ENCODE measurements around the gene ZNF280A. TPM values are rescaled to one million over a fixed set of nuclear protein-coding genes. Genes with fewer than 3 reads are reported as not detected.
"Not testable (repeated sequence)": the region's sequence is repeated elsewhere in the genome, so short reads cannot be mapped to it uniquely, and the experiment has no call there.

The ZNF280A gene
- total RNA-seq, 2 donors from 2014 or later, result not detected

DNA sequence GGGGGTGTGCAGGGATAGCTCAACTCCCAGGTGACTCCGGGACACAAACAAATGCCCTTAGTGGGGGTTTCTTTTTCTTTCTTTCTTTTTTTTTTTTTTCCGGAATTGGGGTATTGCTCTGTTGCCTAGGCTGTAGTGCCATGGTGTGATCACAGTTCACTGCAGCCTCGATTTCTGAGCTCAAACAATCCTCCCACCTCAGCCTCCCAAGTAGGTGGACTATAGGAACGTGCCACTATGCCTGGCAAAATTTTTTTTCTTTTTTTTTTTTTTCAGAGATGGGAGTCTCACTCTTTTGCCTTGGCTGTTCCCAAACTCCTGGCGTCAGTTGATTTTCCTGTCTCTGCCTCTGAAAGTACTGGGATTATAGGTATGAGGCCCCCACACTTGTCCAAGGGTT is 13.8 kb upstream of the ZNF280A start:
- no peaks in the 10 kb centered on the region for H3K9me3 Mint-ChIP-seq
- no peak overlapping the region for H3K4me3 Mint-ChIP-seq
- DNase-seq, result no peak
- no peak overlapping the region for H3K27ac Mint-ChIP-seq
- no peaks in the 10 kb centered on the region for H3K4me1 Mint-ChIP-seq (ENCODE audit: low read depth)
- H3K27me3 Mint-ChIP-seq (ENCODE audit: low read depth), result no peaks in the 10 kb centered on the region
- no peak for ATAC-seq (replicated peaks in 1 of 2)
- no peaks in the 10 kb centered on the region for H3K36me3 Mint-ChIP-seq (ENCODE audit: insufficient read depth in 2 of 2)

- Mint-ChIP-seq H3K9me3 (no peaks in the 10 kb centered on the region), H3K36me3 (ENCODE audit: insufficient read depth in 2 of 2) (no peaks in the 10 kb centered on the region), H3K27me3 (ENCODE audit: low read depth) (no peaks in the 10 kb centered on the region), H3K4me1 (ENCODE audit: low read depth) (no peaks in the 10 kb centered on the region), H3K4me3 (no peak overlapping the region), H3K27ac (no peak overlapping the region)
- ATAC-seq (replicated peaks in 1 of 2) (no peak), DNase-seq (no peak)
These were observed 13.3 kb upstream of the ZNF280A start for GRCh38 chr22:22533417-22533816.

DNA sequence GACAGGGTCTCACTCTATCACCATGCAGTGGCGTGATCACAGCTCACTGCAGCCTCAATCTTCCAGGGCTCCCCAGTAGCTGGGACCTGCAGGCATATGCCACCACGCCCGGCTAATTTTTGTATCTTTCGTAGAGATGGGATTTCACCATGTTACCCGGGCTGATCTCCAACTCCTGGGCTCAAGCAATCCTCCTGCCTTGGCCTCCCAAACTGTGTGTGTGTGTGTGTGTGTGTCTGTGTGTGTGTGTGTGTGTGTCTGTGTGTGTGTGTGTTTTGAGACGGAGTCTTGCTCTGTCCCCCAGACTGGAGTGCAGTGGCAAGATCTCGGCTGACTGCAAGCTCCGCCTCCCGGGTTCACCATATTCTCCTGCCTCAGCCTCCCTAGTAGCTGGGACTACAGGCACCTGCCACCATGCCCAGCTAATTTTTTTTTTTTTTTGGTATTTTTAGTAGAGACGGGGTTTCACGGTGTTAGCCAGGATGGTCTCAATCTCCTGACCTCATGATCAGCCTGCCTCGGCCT is 12.5 kb upstream of the ZNF280A start:
- H3K27me3 Mint-ChIP-seq (ENCODE audit: low read depth); H3K4me3 Mint-ChIP-seq; H3K36me3 Mint-ChIP-seq (ENCODE audit: insufficient read depth in 2 of 2); H3K9me3 Mint-ChIP-seq; DNase-seq; H3K27ac Mint-ChIP-seq; ATAC-seq (replicated peaks in 1 of 2); H3K4me1 Mint-ChIP-seq (ENCODE audit: low read depth): not testable (repeated sequence)

GRCh38 chr22:22531770-22532546 is 11.9 kb upstream of the ZNF280A start:
- no peaks in the 10 kb centered on the region for H3K27me3 Mint-ChIP-seq (ENCODE audit: low read depth)
- H3K36me3 Mint-ChIP-seq (ENCODE audit: insufficient read depth in 2 of 2), result no peaks in the 10 kb centered on the region
- DNase-seq (no peak), ATAC-seq (replicated peaks in 1 of 2) (no peak)
- no peak overlapping the region for H3K4me3 Mint-ChIP-seq
- no peak overlapping the region for H3K27ac Mint-ChIP-seq
- H3K4me1 Mint-ChIP-seq (ENCODE audit: low read depth), result no peaks in the 10 kb centered on the region
- H3K9me3 Mint-ChIP-seq, result no peaks in the 10 kb centered on the region

GRCh38 chr22:22528780-22529179 is 8.7 kb upstream of the ZNF280A start:
- no peak for ATAC-seq (replicated peaks in 1 of 2)
- H3K27me3 Mint-ChIP-seq (ENCODE audit: low read depth), result peaks cover 14% of the 10 kb centered on the region

GRCh38 chr22:22527312-22527711 is 7.2 kb upstream of the ZNF280A start:
- no peak for ATAC-seq (replicated peaks in 1 of 2)
- Mint-ChIP-seq H3K27me3 (ENCODE audit: low read depth) (peaks cover 21% of the 10 kb centered on the region), H3K9me3 (no peaks in the 10 kb centered on the region), H3K4me1 (ENCODE audit: low read depth) (no peaks in the 10 kb centered on the region), H3K4me3 (no peak overlapping the region), H3K36me3 (ENCODE audit: insufficient read depth in 2 of 2) (no peaks in the 10 kb centered on the region), H3K27ac (no peak overlapping the region)
- no peak for DNase-seq

More at GRCh38 chr22:22528780-22529179, 8.7 kb upstream of the ZNF280A start:
- Mint-ChIP-seq H3K36me3 (ENCODE audit: insufficient read depth in 2 of 2) (no peaks in the 10 kb centered on the region), H3K4me3 (no peak overlapping the region), H3K9me3 (no peaks in the 10 kb centered on the region), H3K4me1 (ENCODE audit: low read depth) (no peaks in the 10 kb centered on the region), H3K27ac (no peak overlapping the region)
- DNase-seq, result no peak

- ATAC-seq (replicated peaks in 1 of 2), result no peak
- Mint-ChIP-seq H3K36me3 (ENCODE audit: insufficient read depth in 2 of 2) (no peaks in the 10 kb centered on the region), H3K4me1 (ENCODE audit: low read depth) (no peaks in the 10 kb centered on the region), H3K27ac (no peak overlapping the region), H3K9me3 (no peaks in the 10 kb centered on the region), H3K4me3 (no peak overlapping the region), H3K27me3 (ENCODE audit: low read depth) (peaks cover 21% of the 10 kb centered on the region)
- no peak for DNase-seq
These were observed 6.2 kb upstream of the ZNF280A start for GRCh38 chr22:22526125-22526912.

DNA sequence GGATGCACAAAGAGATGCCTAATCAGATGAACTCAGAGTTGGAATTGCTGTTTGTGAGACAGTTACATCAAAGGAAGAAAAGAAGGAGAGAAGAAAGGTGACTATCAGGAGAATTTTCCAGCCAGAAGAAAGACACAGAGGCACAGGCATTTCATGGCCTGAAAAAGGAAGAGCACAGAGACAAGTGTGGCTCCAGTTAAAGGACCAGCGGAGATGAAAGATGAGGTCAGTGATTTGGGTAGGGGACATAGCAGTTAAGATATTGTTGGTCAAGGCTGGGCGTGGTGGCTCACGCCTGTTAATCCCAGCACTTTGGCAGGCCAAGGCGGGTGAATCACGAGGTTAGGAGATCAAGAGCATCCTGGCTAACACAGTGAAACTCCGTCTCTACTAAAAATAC is 3.4 kb upstream of the ZNF280A start:
- H3K27ac Mint-ChIP-seq, result no peak overlapping the region
- no peak for ATAC-seq (replicated peaks in 1 of 2)
- no peaks in the 10 kb centered on the region for H3K4me1 Mint-ChIP-seq (ENCODE audit: low read depth)
- no peaks in the 10 kb centered on the region for H3K36me3 Mint-ChIP-seq (ENCODE audit: insufficient read depth in 2 of 2)
- H3K9me3 Mint-ChIP-seq, result no peaks in the 10 kb centered on the region
- peaks cover 21% of the 10 kb centered on the region for H3K27me3 Mint-ChIP-seq (ENCODE audit: low read depth)
- DNase-seq, result no peak
- H3K4me3 Mint-ChIP-seq, result no peak overlapping the region

GRCh38 chr22:22521631-22522030 is 1.6 kb upstream of the ZNF280A start:
- Mint-ChIP-seq H3K36me3 (ENCODE audit: insufficient read depth in 2 of 2) (no peaks in the 10 kb centered on the region), H3K27me3 (ENCODE audit: low read depth) (peaks cover 24% of the 10 kb centered on the region), H3K4me1 (ENCODE audit: low read depth) (no peaks in the 10 kb centered on the region), H3K4me3 (no peak overlapping the region), H3K9me3 (no peaks in the 10 kb centered on the region), H3K27ac (no peak overlapping the region)
- DNase-seq (no peak), ATAC-seq (replicated peaks in 1 of 2) (no peak)

DNA sequence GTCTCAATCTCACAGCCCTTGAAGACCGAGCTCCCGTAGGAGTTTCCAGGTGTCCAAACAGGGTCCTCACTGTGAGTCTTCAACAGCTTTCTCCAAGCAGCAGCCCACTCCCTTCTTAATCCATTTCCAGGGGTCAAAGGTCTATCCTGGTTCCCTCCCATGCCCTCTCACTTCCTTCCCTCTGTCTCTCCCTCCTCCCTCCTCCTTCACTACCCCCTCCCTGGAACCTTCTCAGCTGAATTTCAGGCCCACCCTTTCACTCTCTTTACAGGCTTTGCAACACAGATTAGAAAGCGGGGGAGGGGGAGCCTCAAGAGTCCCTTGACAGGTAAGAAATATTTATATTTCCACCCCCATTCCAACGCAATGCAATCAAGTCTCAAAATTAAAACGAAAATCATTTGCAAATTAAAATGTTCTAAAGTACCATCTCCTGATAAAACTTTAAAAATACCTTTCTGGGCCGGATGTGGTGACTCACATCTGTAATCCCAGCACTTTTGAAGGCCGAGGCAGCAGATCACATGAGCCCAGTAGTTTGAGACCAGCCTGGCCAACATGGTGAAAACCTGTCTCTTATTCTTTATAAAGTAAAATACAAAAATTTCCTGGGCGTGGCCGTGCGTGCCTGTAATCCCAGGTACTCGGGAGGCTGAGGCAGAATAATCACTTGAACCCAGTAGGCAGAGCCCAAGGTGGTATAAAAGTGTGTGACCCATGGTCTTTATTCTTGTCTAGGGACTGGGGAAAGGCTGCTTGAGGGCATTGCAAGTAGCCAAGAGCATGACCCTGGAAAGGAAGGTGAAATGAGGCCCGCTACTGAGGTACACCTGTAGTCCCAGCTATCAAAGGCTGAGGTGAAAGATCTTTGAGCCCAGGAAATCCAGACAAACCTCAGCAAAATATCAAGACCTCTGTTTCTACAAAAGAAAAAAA is 865 bp upstream of the ZNF280A start:
- no peaks in the 10 kb centered on the region for H3K36me3 Mint-ChIP-seq (ENCODE audit: insufficient read depth in 2 of 2)
- ATAC-seq (replicated peaks in 1 of 2), result no peak

GRCh38 chr22:22519591-22519990 is 479 bp downstream of the ZNF280A start:
- peaks cover 22% of the 10 kb centered on the region for H3K27me3 Mint-ChIP-seq (ENCODE audit: low read depth)
- no peak for DNase-seq
- ATAC-seq (replicated peaks in 1 of 2), result no peak
- H3K9me3 Mint-ChIP-seq, result no peaks in the 10 kb centered on the region
- no peaks in the 10 kb centered on the region for H3K36me3 Mint-ChIP-seq (ENCODE audit: insufficient read depth in 2 of 2)
- H3K27ac Mint-ChIP-seq, result no peak overlapping the region
- no peak overlapping the region for H3K4me3 Mint-ChIP-seq
- no peaks in the 10 kb centered on the region for H3K4me1 Mint-ChIP-seq (ENCODE audit: low read depth)

More for the DNA sequence above, 865 bp upstream of the ZNF280A start:
- Mint-ChIP-seq H3K27me3 (ENCODE audit: low read depth) (peaks cover 24% of the 10 kb centered on the region), H3K4me3 (no peak overlapping the region), H3K9me3 (no peaks in the 10 kb centered on the region), H3K27ac (no peak overlapping the region), H3K4me1 (ENCODE audit: low read depth) (no peaks in the 10 kb centered on the region)
- DNase-seq, result no peak

DNA sequence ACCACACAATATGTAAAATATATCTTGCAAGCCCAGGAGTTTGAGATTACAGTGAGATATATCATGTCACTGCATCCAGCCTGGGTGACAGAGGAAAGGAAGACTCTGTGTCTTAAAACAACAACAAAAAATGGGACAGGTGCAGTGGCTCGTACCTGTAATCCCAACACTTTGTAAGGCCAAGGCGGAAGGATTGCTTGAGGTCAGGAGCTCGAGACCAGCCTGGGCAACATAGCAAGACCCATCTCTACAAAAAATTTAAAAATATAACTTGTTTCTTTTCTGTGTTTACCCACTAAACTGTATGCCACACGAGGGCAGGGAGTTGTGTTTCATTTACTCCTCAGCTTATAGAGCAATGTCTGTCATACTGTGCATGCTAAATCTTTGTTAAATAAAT is 3.1 kb downstream of the ZNF280A start:
- Mint-ChIP-seq H3K9me3 (no peaks in the 10 kb centered on the region), H3K36me3 (ENCODE audit: insufficient read depth in 2 of 2) (no peaks in the 10 kb centered on the region), H3K27ac (no peak overlapping the region), H3K4me1 (ENCODE audit: low read depth) (no peaks in the 10 kb centered on the region), H3K4me3 (no peak overlapping the region), H3K27me3 (ENCODE audit: low read depth) (peaks cover 15% of the 10 kb centered on the region)
- no peak for ATAC-seq (replicated peaks in 1 of 2)
- no peak for DNase-seq

- no peaks in the 10 kb centered on the region for H3K4me1 Mint-ChIP-seq (ENCODE audit: low read depth)
- no peak for DNase-seq
- H3K27me3 Mint-ChIP-seq (ENCODE audit: low read depth), result peaks cover 15% of the 10 kb centered on the region
- no peak overlapping the region for H3K4me3 Mint-ChIP-seq
- no peaks in the 10 kb centered on the region for H3K9me3 Mint-ChIP-seq
- H3K36me3 Mint-ChIP-seq (ENCODE audit: insufficient read depth in 2 of 2), result no peaks in the 10 kb centered on the region
- no peak for ATAC-seq (replicated peaks in 1 of 2)
- no peak overlapping the region for H3K27ac Mint-ChIP-seq
These were observed 4.2 kb downstream of the ZNF280A start for GRCh38 chr22:22515890-22516289.

Measured in activated T-cell treated with anti-CD3 and anti-CD28 coated beads, Interleukin-2, amount 50 U/mL, for 72 hours (primary cell).